CD14-positive monocyte (primary cell): ENCODE measurements around the gene ANKRD39. TPM values are rescaled to one million over a fixed set of nuclear protein-coding genes. Genes with fewer than 3 reads are reported as not detected.

Experiments
- DNase-seq, 3 donors: peaks; one replicate each; pipeline ENCODE4 v3.0.0-alpha.2; 2011 to 2022
- H2AFZ ChIP-seq: 2 replicates; pipeline ENCODE4 v1.6.0; 2012; ENCODE audit warnings: mild to moderate bottlenecking, low read depth, low read length, inconsistent platforms; ENCODE audit not compliant: insufficient read depth, poor library complexity, severe bottlenecking
- H3K27ac ChIP-seq, 2 donors: 1 replicate in 1 of 2; 2 replicates in 1 of 2; pipeline ENCODE4 v1.5.1; 2012 to 2013; ENCODE audit warnings: low read length in 2 of 2, control low read depth in 1 of 2, inconsistent platforms in 1 of 2, low read depth in 1 of 2, mild to moderate bottlenecking in 1 of 2
- H3K27me3 ChIP-seq, 2 donors: one replicate each; pipeline versions ENCODE4 v1.6.0 to v1.6.1; 2011 to 2013; ENCODE audit warnings: low read length in 2 of 2; ENCODE audit not compliant: control insufficient read depth in 2 of 2, insufficient read depth in 2 of 2
- H3K36me3 ChIP-seq, 2 donors: replicated peaks in 1 of 2; 1 replicate in 1 of 2; 2 replicates in 1 of 2; pipeline versions ENCODE4 v1.5.1 to v1.6.1; 2012 to 2013; ENCODE audit warnings: low read length in 2 of 2, control low read depth in 1 of 2, inconsistent platforms in 1 of 2, mild to moderate bottlenecking in 1 of 2; ENCODE audit not compliant: insufficient read depth in 2 of 2, control insufficient read depth in 1 of 2
- H3K4me1 ChIP-seq, 2 donors: 1 replicate in 1 of 2; 2 replicates in 1 of 2; pipeline versions ENCODE4 v1.5.1 to v1.6.1; 2012 to 2013; ENCODE audit warnings: low read length in 2 of 2, control low read depth in 1 of 2, inconsistent platforms in 1 of 2, mild to moderate bottlenecking in 1 of 2, moderate library complexity in 1 of 2; ENCODE audit not compliant: insufficient read depth in 2 of 2, control insufficient read depth in 1 of 2
- H3K4me2 ChIP-seq: replicated peaks from 2 replicates; pipeline ENCODE3; 2012; ENCODE audit warnings: low read length, moderate library complexity, mild to moderate bottlenecking; ENCODE audit not compliant: poor library complexity, severe bottlenecking; ENCODE audit errors: extremely low read depth
- H3K4me3 ChIP-seq, 3 experiments: fragments of 200-600 bp in 1 of 3; sonication (generic) in 1 of 3; replicated peaks in 1 of 3; 1 replicate in 2 of 3; 2 replicates in 1 of 3; pipeline ENCODE4 v1.5.1; 2011 to 2013; ENCODE audit warnings: low read length in 3 of 3, mild to moderate bottlenecking in 3 of 3, control low read depth in 2 of 3, low read depth in 2 of 3, inconsistent platforms in 1 of 3, moderate library complexity in 1 of 3
- H3K79me2 ChIP-seq: 2 replicates; pipeline ENCODE4 v1.6.0; 2012; ENCODE audit warnings: mild to moderate bottlenecking, control low read depth, inconsistent platforms, low read length, moderate library complexity; ENCODE audit not compliant: insufficient read depth
- H3K9ac ChIP-seq: 2 replicates; pipeline ENCODE4 v1.6.0; 2017; ENCODE audit warnings: low read length, mild to moderate bottlenecking; ENCODE audit not compliant: insufficient read depth, poor library complexity, severe bottlenecking
- H3K9me3 ChIP-seq, 2 donors: replicated peaks in 1 of 2; 1 replicate in 1 of 2; 2 replicates in 1 of 2; pipeline versions ENCODE4 v1.5.1 to v1.6.1; 2012 to 2013; ENCODE audit warnings: low read length in 2 of 2, control low read depth in 1 of 2; ENCODE audit not compliant: control insufficient read depth in 1 of 2, insufficient read depth in 1 of 2
- H4K20me1 ChIP-seq: 2 replicates; pipeline ENCODE4 v1.6.0; 2012; ENCODE audit warnings: mild to moderate bottlenecking, low read length, control low read depth, moderate library complexity; ENCODE audit not compliant: insufficient read depth
- H3K27ac Mint-ChIP-seq, 7 donors: one replicate each; pipeline ENCODE4 v1.8.0; 2020; ENCODE audit warnings: mild to moderate bottlenecking in 7 of 7, mixed read lengths in 7 of 7, moderate library complexity in 6 of 7, inconsistent platforms in 2 of 7
- H3K27me3 Mint-ChIP-seq, 3 donors: one replicate each; pipeline ENCODE4 v1.8.0; 2021 to 2022; ENCODE audit warnings: low read depth in 3 of 3, mild to moderate bottlenecking in 3 of 3, mixed read lengths in 3 of 3, moderate library complexity in 3 of 3, inconsistent platforms in 1 of 3
- H3K36me3 Mint-ChIP-seq, 2 donors: one replicate each; pipeline ENCODE4 v1.8.0; 2020; ENCODE audit warnings: mixed read lengths in 2 of 2, inconsistent platforms in 1 of 2, mild to moderate bottlenecking in 1 of 2
- H3K4me1 Mint-ChIP-seq: one replicate; pipeline ENCODE4 v1.8.0; 2020; ENCODE audit warnings: mild to moderate bottlenecking, mixed read lengths
- H3K4me3 Mint-ChIP-seq, 2 donors: one replicate each; pipeline ENCODE4 v1.8.0; 2020; ENCODE audit warnings: mild to moderate bottlenecking in 2 of 2, mixed read lengths in 2 of 2, moderate library complexity in 1 of 2
- H3K9me3 Mint-ChIP-seq, 7 donors: one replicate each; pipeline ENCODE4 v1.8.0; 2020 to 2022; ENCODE audit warnings: mixed read lengths in 7 of 7, mild to moderate bottlenecking in 6 of 7, moderate library complexity in 6 of 7, inconsistent platforms in 2 of 7
- CTCF ChIP-seq: fragments of 200-600 bp; IDR thresholded peaks from one replicate; pipeline ENCODE4 v1.8.0; 2022; ENCODE audit warnings: antibody characterized with exemption, mild to moderate bottlenecking
- WGBS: methylation state at CpG from one replicate; pipeline ENCODE4 v1.1.5; 2013; ENCODE audit warnings: missing lambda C conversion rate; ENCODE audit not compliant: insufficient coverage; 5-methylcytosine and 5-hydroxymethylcytosine counted together
- intact Hi-C, 2 donors: fragments of 100-400 bp; cut with micrococcal nuclease; formaldehyde crosslinking; loops; one replicate each; pipeline versions ENCODE4 v1.15.0 to v1.15.1; 2023
- polyA plus RNA-seq, 3 donors: library from polyadenylated mRNA; depleted of rRNA in 1 of 3; unstranded in 2 of 3; stranded (reverse) in 1 of 3; fragments of 300-500 nt in 2 of 3; fragments of >200 nt in 1 of 3; fragmentation: Illumina TruSeq in 2 of 3; gene quantifications; 1 replicate in 2 of 3; 2 replicates in 1 of 3; pipeline ENCODE4 v1.2.3, GENCODE V29; 2012 to 2021

Gene ANKRD39
- polyA plus RNA-seq, 3 donors = 6.2 to 9.7 (median 9.0) TPM

GRCh38 chr2:96880891-96881273 is 23.1 kb upstream of the ANKRD39 start:
- intact Hi-C loops = no loop called here
- Mint-ChIP-seq H3K9me3 (peaks cover 0 to 2% (median 0%) of the 10 kb centered on the region in 7 donors), H3K4me1 (peaks cover 11% of the 10 kb centered on the region), H3K4me3 (peak overlapping the region in 1 of 2 donors; percentile 57), H3K27ac (no peak overlapping the region), H3K36me3 (peaks cover 0 to under 1% of the 10 kb centered on the region in 2 donors), H3K27me3 (peaks cover 61 to 98% (median 82%) of the 10 kb centered on the region in 3 donors)
- TF ChIP-seq CTCF = no peak
- Histone ChIP-seq H3K4me3 (no peak overlapping the region), H3K27me3 (peaks cover 0 to 91% of the 10 kb centered on the region in 2 donors), H3K9ac (no peak overlapping the region), H3K4me2 (no peak overlapping the region), H3K27ac (no peak overlapping the region), H4K20me1 (no peaks in the 10 kb centered on the region), H3K9me3 (no peaks in the 10 kb centered on the region), H3K4me1 (peaks cover 14 to 16% of the 10 kb centered on the region in 2 donors), H3K79me2 (no peaks in the 10 kb centered on the region), H3K36me3 (no peaks in the 10 kb centered on the region), H2AFZ (no peak overlapping the region)
- 82% methylated on average over 6 of the region's 6 CpGs for WGBS
- DNase-seq = no peak

- Histone ChIP-seq H4K20me1 (no peaks in the 10 kb centered on the region), H3K4me3 (no peak overlapping the region), H3K27ac (no peak overlapping the region), H3K4me2 (no peak overlapping the region), H3K36me3 (no peaks in the 10 kb centered on the region), H3K9ac (no peak overlapping the region), H3K27me3 (peaks cover 0 to 94% of the 10 kb centered on the region in 2 donors), H3K79me2 (no peaks in the 10 kb centered on the region), H3K4me1 (peaks cover 8 to 9% of the 10 kb centered on the region in 2 donors), H3K9me3 (no peaks in the 10 kb centered on the region), H2AFZ (no peak overlapping the region)
- no peak overlapping the region for H3K27ac Mint-ChIP-seq
- peaks cover 12% of the 10 kb centered on the region for H3K4me1 Mint-ChIP-seq
- no peak for TF ChIP-seq CTCF
- intact Hi-C loops = no loop called here
- peak overlapping the region in 1 of 2 donors; percentile 63 for H3K4me3 Mint-ChIP-seq
- DNase-seq = no peak
- peaks cover 0 to 5% (median 0%) of the 10 kb centered on the region in 7 donors for H3K9me3 Mint-ChIP-seq
- peaks cover 58 to 98% (median 81%) of the 10 kb centered on the region in 3 donors for H3K27me3 Mint-ChIP-seq
- no peaks in the 10 kb centered on the region for H3K36me3 Mint-ChIP-seq
- 96% methylated on average over 11 of the region's 18 CpGs for WGBS
Measured at GRCh38 chr2:96879545-96880040, 21.8 kb upstream of the ANKRD39 start.
